HCT116 (cell line): ENCODE data around the gene SLC25A13. TPM values are rescaled to one million over a fixed set of nuclear protein-coding genes. Genes with fewer than 3 reads are reported as not detected.

ENCODE experiments used
- ATAC-seq: fragments of 200-7000 bp; cut with Tn5 transposase; 2 replicates; pipeline ENCODE4 v1.9.1; 2020; ENCODE audit warnings: mild to moderate bottlenecking, moderate library complexity
- BruUV-seq: library from RNA; stranded (reverse); fragments of 400-500 nt; replicated peaks from 2 replicates; lab custom pipeline; 2021; lab: Mats Ljungman, UMichigan
- CTCF ChIA-PET: fragments of 300-600 bp; sonication (Branson Sonifier 250); formaldehyde crosslinking; loops from one replicate; lab custom pipeline; 2021; ENCODE audit warnings: antibody characterized with exemption; lab: Charles Lee
- POLR2A ChIA-PET: fragments of 300-600, 350-600 bp; sonication (Branson Sonifier 250); formaldehyde crosslinking; loops from one replicate; lab custom pipeline; 2021; ENCODE audit warnings: antibody characterized with exemption; lab: Charles Lee
- RAD21 ChIA-PET, 2 experiments: fragments of 300-600 bp; sonication (Branson Sonifier 250); formaldehyde crosslinking; loops; one replicate each; lab custom pipeline; 2023; ENCODE audit warnings: low total read pairs in 2 of 2; ENCODE audit not compliant: uncharacterized antibody in 2 of 2, unreplicated experiment in 2 of 2, low non-redundant PET in 1 of 2; lab: Charles Lee
- DNase-seq: peaks from one replicate; pipeline ENCODE4 v3.0.0-alpha.2; 2010; ENCODE audit warnings: low read depth, low spot score
- H2AFZ ChIP-seq: fragments of 200-600 bp; shearing (Covaris generic), sonication (generic); 2 replicates; pipeline ENCODE4 v1.6.1; 2017; ENCODE audit warnings: low read depth, mixed run types, mixed read lengths, antibody characterized with exemption, low read length; ENCODE audit not compliant: poor library complexity, severe bottlenecking
- H3K27ac ChIP-seq: 2 replicates; pipeline ENCODE4 v1.5.1; 2012; ENCODE audit warnings: low read depth, low read length
- H3K27me3 ChIP-seq: fragments of 200-600 bp; sonication (generic); 2 replicates; pipeline ENCODE4 v1.6.1; 2016; ENCODE audit warnings: mixed run types, low read length, mixed read lengths; ENCODE audit not compliant: insufficient read depth
- H3K36me3 ChIP-seq, 2 experiments: fragments of 200-500 bp in 1 of 2; fragments of 200-600 bp in 1 of 2; sonication (Bioruptor generic) in 1 of 2; sonication (generic) in 1 of 2; 2 replicates each; pipeline versions ENCODE4 v1.5.1 to v1.6.1; 2014 to 2016; ENCODE audit warnings: low read length in 2 of 2, inconsistent platforms in 1 of 2, mixed read lengths in 1 of 2, mixed run types in 1 of 2; ENCODE audit not compliant: insufficient read depth in 2 of 2, control insufficient read depth in 1 of 2
- H3K4me1 ChIP-seq, 2 experiments: fragments of 200-600 bp in 1 of 2; sonication (generic) in 1 of 2; 2 replicates each; pipeline versions ENCODE4 v1.5.1 to v1.6.1; 2012 to 2017; ENCODE audit warnings: low read length in 2 of 2, inconsistent platforms in 1 of 2, mild to moderate bottlenecking in 1 of 2, mixed read lengths in 1 of 2, mixed run types in 1 of 2, moderate library complexity in 1 of 2; ENCODE audit not compliant: insufficient read depth in 2 of 2, control insufficient read depth in 1 of 2
- H3K4me2 ChIP-seq: fragments of 200-600 bp; sonication (generic); 2 replicates; pipeline ENCODE4 v1.6.1; 2017; ENCODE audit warnings: mixed run types, low read length, mixed read lengths
- H3K4me3 ChIP-seq, 2 experiments: fragments of 200-600 bp in 1 of 2; sonication (generic) in 1 of 2; replicated peaks in 1 of 2; 2 replicates each; pipeline ENCODE4 v1.5.1; 2011 to 2016; ENCODE audit warnings: low read length in 2 of 2, control low read depth in 1 of 2, low read depth in 1 of 2, mild to moderate bottlenecking in 1 of 2, mixed read lengths in 1 of 2, mixed run types in 1 of 2
- H3K79me2 ChIP-seq: fragments of 200-600 bp; sonication (generic); 2 replicates; pipeline ENCODE4 v1.6.1; 2017; ENCODE audit warnings: mild to moderate bottlenecking, mixed run types, low read length, moderate library complexity, mixed read lengths; ENCODE audit not compliant: insufficient read depth
- H3K9ac ChIP-seq: fragments of 200-600 bp; sonication (generic); 2 replicates; pipeline ENCODE4 v1.6.1; 2016; ENCODE audit warnings: low read length, mixed read lengths
- H3K9me2 ChIP-seq: fragments of 200-600 bp; sonication (generic), shearing (Covaris generic); 2 replicates; pipeline ENCODE4 v1.6.1; 2017; ENCODE audit warnings: mixed run types, mild to moderate bottlenecking, moderate library complexity; ENCODE audit not compliant: insufficient read depth
- H3K9me3 ChIP-seq, 2 experiments: fragments of 200-500 bp in 1 of 2; fragments of 200-600 bp in 1 of 2; sonication (Bioruptor generic) in 1 of 2; sonication (generic) in 1 of 2; 2 replicates each; pipeline ENCODE4 v1.6.1; 2014 to 2017; ENCODE audit warnings: low read length in 2 of 2, mixed read lengths in 2 of 2, inconsistent platforms in 1 of 2, low read depth in 1 of 2, mild to moderate bottlenecking in 1 of 2, mixed run types in 1 of 2, moderate library complexity in 1 of 2; ENCODE audit not compliant: control insufficient read depth in 1 of 2, insufficient read depth in 1 of 2
- H4K20me1 ChIP-seq: fragments of 200-600 bp; sonication (generic), shearing (Covaris generic); 2 replicates; pipeline ENCODE4 v1.6.1; 2017; ENCODE audit warnings: mixed run types, mild to moderate bottlenecking, moderate library complexity; ENCODE audit not compliant: insufficient read depth
- CBX3 ChIP-seq: IDR thresholded peaks from 2 replicates; pipeline ENCODE4 v1.6.1; 2012; ENCODE audit warnings: low read depth
- CEBPB ChIP-seq: IDR thresholded peaks from 2 replicates; pipeline ENCODE4 v1.6.1; 2012; ENCODE audit warnings: low read depth
- EGR1 ChIP-seq: IDR thresholded peaks from 2 replicates; pipeline ENCODE4 v1.6.1; 2012; ENCODE audit warnings: low read depth
- ELF1 ChIP-seq: IDR thresholded peaks from 2 replicates; pipeline ENCODE4 v1.6.1; 2012; ENCODE audit warnings: low read depth, borderline replicate concordance
- FOSL1 ChIP-seq: IDR thresholded peaks from 2 replicates; pipeline ENCODE4 v1.6.1; 2012; ENCODE audit warnings: low read depth
- SIN3A ChIP-seq: IDR thresholded peaks from 2 replicates; pipeline ENCODE4 v1.6.1; 2012; ENCODE audit warnings: low read depth
- SP1 ChIP-seq: IDR thresholded peaks from 2 replicates; pipeline ENCODE4 v1.6.1; 2012; ENCODE audit warnings: low read depth
- YY1 ChIP-seq: IDR thresholded peaks from 2 replicates; pipeline ENCODE4 v1.6.1; 2011; ENCODE audit warnings: low read length, low read depth, moderate library complexity, mild to moderate bottlenecking; ENCODE audit not compliant: insufficient replicate concordance; ENCODE audit errors: extremely low read depth
- ZNF274 ChIP-seq: fragments of 200-500 bp; sonication (Bioruptor generic); IDR thresholded peaks from 2 replicates; pipeline ENCODE4 v1.6.1; 2014; ENCODE audit warnings: mild to moderate bottlenecking, low read depth, low read length, inconsistent platforms
- intact Hi-C: fragments of 100-400 bp; cut with micrococcal nuclease; formaldehyde crosslinking; loops from 2 replicates; pipeline ENCODE4 v1.10.0; 2022
- total RNA-seq: library from RNA; stranded (reverse); gene quantifications from one replicate; pipeline ENCODE4 v1.2.1, GENCODE V29; 2021; ENCODE audit not compliant: unreplicated experiment
- TF ChIP-seq, protein P1 (sequence below), 3 experiments: fragments of 200-600 bp in 1 of 3; sonication (generic) in 1 of 3; IDR thresholded peaks in 2 of 3; conservative IDR thresholded peaks in 1 of 3; 2 replicates each; pipeline ENCODE4 v1.5.1; 2012 to 2017; ENCODE audit warnings: low read depth in 2 of 3, low read length in 2 of 3, antibody characterized with exemption in 1 of 3, borderline replicate concordance in 1 of 3, control low read depth in 1 of 3, mild to moderate bottlenecking in 1 of 3, mixed read lengths in 1 of 3, mixed run types in 1 of 3, moderate library complexity in 1 of 3; ENCODE audit not compliant: insufficient read depth in 1 of 3
- TF ChIP-seq, protein P2 (sequence below): IDR thresholded peaks from 2 replicates; pipeline ENCODE4 v1.6.1; 2012
- TF ChIP-seq, protein P3 (sequence below): IDR thresholded peaks from 2 replicates; pipeline ENCODE4 v1.6.1; 2011; ENCODE audit warnings: mild to moderate bottlenecking, low read length, moderate library complexity; ENCODE audit not compliant: insufficient replicate concordance; ENCODE audit errors: extremely low read depth

The SLC25A13 gene
- total RNA-seq, 1 experiment from 2014 or later: 19.3 TPM

DNA sequence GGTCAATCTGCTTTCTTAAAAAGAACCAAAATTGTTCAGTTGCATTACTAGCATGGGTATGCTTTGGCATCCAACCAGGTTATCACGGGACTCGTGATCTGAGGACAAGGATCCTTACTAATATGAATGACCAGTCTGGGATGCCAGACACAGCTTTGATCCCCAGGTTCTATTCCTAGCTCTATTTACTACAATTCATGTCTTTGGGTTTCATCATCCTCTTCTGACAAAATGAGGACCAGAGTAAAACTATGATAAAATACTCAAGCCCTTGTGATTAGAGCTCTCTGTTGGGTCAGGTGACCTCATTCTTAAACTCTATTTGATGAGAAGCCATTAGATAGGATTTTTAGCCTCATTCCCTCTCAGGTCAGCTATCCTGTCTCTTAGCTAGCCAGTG, 119.8 kb downstream of the SLC25A13 start:
- no peak for ATAC-seq
- no peaks in the 10 kb centered on the region for H3K9me3 ChIP-seq
- no peaks in the 10 kb centered on the region for H3K27me3 ChIP-seq
- ChIA-PET RAD21 (no interaction called here), POLR2A (no interaction called here), CTCF (no interaction called here)
- no peaks in the 10 kb centered on the region for H4K20me1 ChIP-seq
- no peak for DNase-seq
- no peak overlapping the region for H3K27ac ChIP-seq
- no peaks in the 10 kb centered on the region for H3K9me2 ChIP-seq
- no peak overlapping the region for H3K4me3 ChIP-seq
- no peak overlapping the region for H3K9ac ChIP-seq
- TF ChIP-seq ZNF274: no peak
- no peak for TF ChIP-seq YY1
- TF ChIP-seq EGR1: no peak
- TF ChIP-seq, protein P1, sequence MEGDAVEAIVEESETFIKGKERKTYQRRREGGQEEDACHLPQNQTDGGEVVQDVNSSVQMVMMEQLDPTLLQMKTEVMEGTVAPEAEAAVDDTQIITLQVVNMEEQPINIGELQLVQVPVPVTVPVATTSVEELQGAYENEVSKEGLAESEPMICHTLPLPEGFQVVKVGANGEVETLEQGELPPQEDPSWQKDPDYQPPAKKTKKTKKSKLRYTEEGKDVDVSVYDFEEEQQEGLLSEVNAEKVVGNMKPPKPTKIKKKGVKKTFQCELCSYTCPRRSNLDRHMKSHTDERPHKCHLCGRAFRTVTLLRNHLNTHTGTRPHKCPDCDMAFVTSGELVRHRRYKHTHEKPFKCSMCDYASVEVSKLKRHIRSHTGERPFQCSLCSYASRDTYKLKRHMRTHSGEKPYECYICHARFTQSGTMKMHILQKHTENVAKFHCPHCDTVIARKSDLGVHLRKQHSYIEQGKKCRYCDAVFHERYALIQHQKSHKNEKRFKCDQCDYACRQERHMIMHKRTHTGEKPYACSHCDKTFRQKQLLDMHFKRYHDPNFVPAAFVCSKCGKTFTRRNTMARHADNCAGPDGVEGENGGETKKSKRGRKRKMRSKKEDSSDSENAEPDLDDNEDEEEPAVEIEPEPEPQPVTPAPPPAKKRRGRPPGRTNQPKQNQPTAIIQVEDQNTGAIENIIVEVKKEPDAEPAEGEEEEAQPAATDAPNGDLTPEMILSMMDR (IDR thresholded peaks at IDR 0.05 in 2 of 3, conservative IDR thresholded peaks at IDR 0.05 in 1 of 3; ENCODE audit: borderline replicate concordance in 1 of 3, insufficient read depth in 1 of 3, low read depth in 2 of 3, low read length in 2 of 3): no peak
- no peak for TF ChIP-seq ELF1
- TF ChIP-seq FOSL1: no peak
- no peak for TF ChIP-seq CBX3
- TF ChIP-seq SP1: no peak
- TF ChIP-seq, protein P2, sequence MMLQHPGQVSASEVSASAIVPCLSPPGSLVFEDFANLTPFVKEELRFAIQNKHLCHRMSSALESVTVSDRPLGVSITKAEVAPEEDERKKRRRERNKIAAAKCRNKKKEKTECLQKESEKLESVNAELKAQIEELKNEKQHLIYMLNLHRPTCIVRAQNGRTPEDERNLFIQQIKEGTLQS: no peak
- no peak for TF ChIP-seq CEBPB
- TF ChIP-seq, protein P3, sequence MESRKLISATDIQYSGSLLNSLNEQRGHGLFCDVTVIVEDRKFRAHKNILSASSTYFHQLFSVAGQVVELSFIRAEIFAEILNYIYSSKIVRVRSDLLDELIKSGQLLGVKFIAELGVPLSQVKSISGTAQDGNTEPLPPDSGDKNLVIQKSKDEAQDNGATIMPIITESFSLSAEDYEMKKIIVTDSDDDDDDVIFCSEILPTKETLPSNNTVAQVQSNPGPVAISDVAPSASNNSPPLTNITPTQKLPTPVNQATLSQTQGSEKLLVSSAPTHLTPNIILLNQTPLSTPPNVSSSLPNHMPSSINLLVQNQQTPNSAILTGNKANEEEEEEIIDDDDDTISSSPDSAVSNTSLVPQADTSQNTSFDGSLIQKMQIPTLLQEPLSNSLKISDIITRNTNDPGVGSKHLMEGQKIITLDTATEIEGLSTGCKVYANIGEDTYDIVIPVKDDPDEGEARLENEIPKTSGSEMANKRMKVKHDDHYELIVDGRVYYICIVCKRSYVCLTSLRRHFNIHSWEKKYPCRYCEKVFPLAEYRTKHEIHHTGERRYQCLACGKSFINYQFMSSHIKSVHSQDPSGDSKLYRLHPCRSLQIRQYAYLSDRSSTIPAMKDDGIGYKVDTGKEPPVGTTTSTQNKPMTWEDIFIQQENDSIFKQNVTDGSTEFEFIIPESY: no peak
- TF ChIP-seq SIN3A: no peak
- no peak overlapping the region for H2AFZ ChIP-seq
- H3K36me3 ChIP-seq: no peaks in the 10 kb centered on the region
- BruUV-seq: no TSS peak
- H3K79me2 ChIP-seq: no peaks in the 10 kb centered on the region; the same call in 1 of the 2 replicates
- no peak overlapping the region for H3K4me2 ChIP-seq
- intact Hi-C loops: no loop called here
- peaks cover 0 to 9% of the 10 kb centered on the region in 2 experiments; a peak in 1 of 4 replicates for H3K4me1 ChIP-seq
